Neural crest cell (in vitro differentiated cells): Measurements from ENCODE around the gene NBDY. TPM values are rescaled to one million over a fixed set of nuclear protein-coding genes. Genes with fewer than 3 reads are reported as not detected.
"Not testable (repeated sequence)": the region's sequence is repeated elsewhere in the genome, so short reads cannot be mapped to it uniquely, and the experiment has no call there.

Experiments
- DNase-seq: peaks from one replicate; pipeline ENCODE4 v3.0.0; 2021; ENCODE audit warnings: low read depth, mixed read lengths, low spot score
- H3K27ac Mint-ChIP-seq: one replicate; pipeline ENCODE4 v1.8.0; 2021; ENCODE audit warnings: mild to moderate bottlenecking, mixed read lengths; ENCODE audit not compliant: unreplicated experiment
- H3K27me3 Mint-ChIP-seq: 2 replicates; pipeline ENCODE4 v1.8.0; 2021; ENCODE audit warnings: low read depth, mild to moderate bottlenecking, mixed read lengths
- H3K36me3 Mint-ChIP-seq: 2 replicates; pipeline ENCODE4 v1.8.0; 2021; ENCODE audit warnings: low read depth, mild to moderate bottlenecking, mixed read lengths
- H3K4me1 Mint-ChIP-seq: 2 replicates; pipeline ENCODE4 v1.8.0; 2021; ENCODE audit warnings: mixed read lengths
- H3K4me3 Mint-ChIP-seq: one replicate; pipeline ENCODE4 v1.8.0; 2021; ENCODE audit warnings: mild to moderate bottlenecking, mixed read lengths
- H3K9me3 Mint-ChIP-seq: 2 replicates; pipeline ENCODE4 v1.8.0; 2021; ENCODE audit warnings: mixed read lengths
- total RNA-seq: library from RNA; stranded (reverse); gene quantifications from 2 replicates; pipeline ENCODE4 v1.2.1, GENCODE V29; 2021
- TF ChIP-seq, protein P1 (sequence below): fragments of 200-600 bp; sonication (generic); conservative IDR thresholded peaks from 2 replicates; pipeline ENCODE4 v1.5.0; 2021; ENCODE audit warnings: antibody characterized with exemption, mild to moderate bottlenecking

The NBDY gene
- total RNA-seq, 1 donor from 2014 or later, result 56.8 TPM

DNA sequence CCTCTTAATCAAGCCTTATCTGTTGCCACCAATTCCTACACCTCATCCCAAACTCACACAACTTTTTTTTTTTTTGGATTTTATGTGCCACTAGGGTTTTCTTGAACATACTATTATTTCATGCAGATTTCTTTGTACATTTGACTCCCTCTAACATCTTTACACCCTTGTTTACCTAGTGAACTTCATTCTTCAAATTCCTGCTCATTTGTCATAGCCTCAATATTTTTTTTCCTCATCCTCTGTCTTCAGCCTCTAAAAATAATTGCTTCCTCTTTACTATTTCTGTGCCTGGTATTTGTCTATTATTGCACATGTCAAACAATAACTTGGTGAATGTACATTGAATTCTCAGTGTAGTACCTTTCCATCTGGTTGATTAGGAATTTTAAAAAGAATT lies 22.0 kb downstream of the NBDY start:
- Mint-ChIP-seq H3K4me3 (no peak overlapping the region), H3K27me3 (no peaks in the 10 kb centered on the region), H3K4me1 (no peaks in the 10 kb centered on the region), H3K36me3 (peaks cover 38% of the 10 kb centered on the region), H3K27ac (no peak overlapping the region), H3K9me3 (peaks cover 7% of the 10 kb centered on the region)
- TF ChIP-seq, protein P1, sequence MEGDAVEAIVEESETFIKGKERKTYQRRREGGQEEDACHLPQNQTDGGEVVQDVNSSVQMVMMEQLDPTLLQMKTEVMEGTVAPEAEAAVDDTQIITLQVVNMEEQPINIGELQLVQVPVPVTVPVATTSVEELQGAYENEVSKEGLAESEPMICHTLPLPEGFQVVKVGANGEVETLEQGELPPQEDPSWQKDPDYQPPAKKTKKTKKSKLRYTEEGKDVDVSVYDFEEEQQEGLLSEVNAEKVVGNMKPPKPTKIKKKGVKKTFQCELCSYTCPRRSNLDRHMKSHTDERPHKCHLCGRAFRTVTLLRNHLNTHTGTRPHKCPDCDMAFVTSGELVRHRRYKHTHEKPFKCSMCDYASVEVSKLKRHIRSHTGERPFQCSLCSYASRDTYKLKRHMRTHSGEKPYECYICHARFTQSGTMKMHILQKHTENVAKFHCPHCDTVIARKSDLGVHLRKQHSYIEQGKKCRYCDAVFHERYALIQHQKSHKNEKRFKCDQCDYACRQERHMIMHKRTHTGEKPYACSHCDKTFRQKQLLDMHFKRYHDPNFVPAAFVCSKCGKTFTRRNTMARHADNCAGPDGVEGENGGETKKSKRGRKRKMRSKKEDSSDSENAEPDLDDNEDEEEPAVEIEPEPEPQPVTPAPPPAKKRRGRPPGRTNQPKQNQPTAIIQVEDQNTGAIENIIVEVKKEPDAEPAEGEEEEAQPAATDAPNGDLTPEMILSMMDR, result no peak
- no peak for DNase-seq

DNA sequence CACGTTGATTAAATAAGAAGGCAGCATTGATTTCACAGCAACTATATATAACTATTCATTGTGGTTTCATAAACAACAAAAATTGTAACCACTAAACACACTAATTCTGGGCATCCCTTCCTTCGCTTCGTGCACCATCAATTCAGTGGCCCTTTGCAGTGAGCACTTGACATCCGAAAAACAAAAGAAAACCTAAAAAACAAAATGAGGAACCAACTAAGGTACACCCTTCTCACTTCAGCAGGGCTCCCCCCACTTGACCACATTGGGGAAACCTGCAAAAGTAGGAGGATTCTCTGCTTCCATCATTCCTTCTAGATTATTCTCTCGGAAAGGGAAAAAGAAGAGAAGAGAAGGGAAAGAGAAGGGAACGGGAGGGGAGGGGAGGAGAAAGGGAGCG lies 28.3 kb downstream of the NBDY start:
- H3K27me3 Mint-ChIP-seq, result no peaks in the 10 kb centered on the region
- peaks cover 4% of the 10 kb centered on the region for H3K9me3 Mint-ChIP-seq
- no peak overlapping the region for H3K27ac Mint-ChIP-seq

DNA sequence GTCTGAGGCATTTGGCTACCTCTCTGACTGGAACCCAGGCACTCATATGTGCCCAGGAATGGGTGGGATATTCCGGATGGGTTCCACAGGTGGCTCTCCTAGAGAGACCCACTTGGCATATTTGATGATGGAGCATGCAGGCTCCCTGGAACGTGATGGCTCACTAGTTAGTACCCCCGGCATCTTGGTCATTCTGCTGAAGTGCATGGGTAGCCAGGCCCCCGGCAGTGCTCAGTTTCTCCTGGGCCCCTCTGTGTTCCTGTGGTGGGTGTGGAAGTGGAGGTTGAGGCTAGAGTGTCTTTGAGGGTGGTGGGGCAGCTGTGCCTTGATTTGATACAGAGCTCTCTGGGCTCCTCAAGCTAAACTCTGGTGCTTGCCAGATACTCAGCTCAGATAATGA lies 29.4 kb downstream of the NBDY start:
- Mint-ChIP-seq H3K36me3 (peaks cover 18% of the 10 kb centered on the region), H3K27ac (no peak overlapping the region), H3K4me1 (no peaks in the 10 kb centered on the region), H3K27me3 (no peaks in the 10 kb centered on the region), H3K9me3 (peaks cover 4% of the 10 kb centered on the region), H3K4me3 (no peak overlapping the region)
- TF ChIP-seq, protein P1, result no peak
- DNase-seq, result no peak

More for the DNA sequence above, 28.3 kb downstream of the NBDY start:
- Mint-ChIP-seq H3K36me3 (peaks cover 23% of the 10 kb centered on the region), H3K4me1 (no peaks in the 10 kb centered on the region), H3K4me3 (no peak overlapping the region)
- DNase-seq, result no peak
- TF ChIP-seq, protein P1, result no peak

DNA sequence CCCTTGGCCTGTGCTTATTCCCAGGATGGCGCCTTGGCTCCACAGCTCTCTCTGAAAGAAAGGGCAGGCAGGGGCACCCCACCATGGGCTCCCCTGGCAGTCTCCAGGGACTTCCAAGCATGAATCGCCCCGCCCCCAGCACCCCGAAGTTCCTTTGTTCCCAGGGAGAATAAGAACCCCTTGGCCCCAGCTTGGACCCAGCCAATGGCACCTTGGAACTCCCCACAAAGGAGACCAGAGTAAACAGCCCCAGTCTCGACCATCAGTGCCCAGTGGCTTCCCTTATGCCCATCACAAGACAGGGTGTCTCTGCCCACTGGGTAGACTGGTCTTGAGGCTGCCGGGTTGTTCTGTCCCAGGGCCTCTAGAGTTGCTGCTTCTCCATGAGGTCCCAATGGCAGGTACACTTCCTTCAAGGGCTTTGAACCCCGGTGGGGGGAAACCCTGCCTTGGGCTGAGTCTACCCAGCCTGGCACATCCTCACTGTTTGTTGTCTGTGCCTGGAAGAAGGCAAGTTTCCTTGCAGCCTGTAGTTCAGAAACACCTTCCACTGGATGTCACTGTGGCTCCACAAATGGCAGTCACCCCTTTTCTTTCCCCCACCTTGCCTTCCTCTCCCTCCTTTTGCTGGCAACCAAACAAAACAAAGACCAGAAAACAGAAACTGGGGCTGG lies 30.8 kb downstream of the NBDY start:
- Mint-ChIP-seq H3K4me3 (no peak overlapping the region), H3K27me3 (no peaks in the 10 kb centered on the region), H3K4me1 (peaks cover 2% of the 10 kb centered on the region), H3K9me3 (peaks cover 4% of the 10 kb centered on the region), H3K36me3 (peaks cover 8% of the 10 kb centered on the region), H3K27ac (no peak overlapping the region)
- TF ChIP-seq, protein P1, result no peak
- no peak for DNase-seq

DNA sequence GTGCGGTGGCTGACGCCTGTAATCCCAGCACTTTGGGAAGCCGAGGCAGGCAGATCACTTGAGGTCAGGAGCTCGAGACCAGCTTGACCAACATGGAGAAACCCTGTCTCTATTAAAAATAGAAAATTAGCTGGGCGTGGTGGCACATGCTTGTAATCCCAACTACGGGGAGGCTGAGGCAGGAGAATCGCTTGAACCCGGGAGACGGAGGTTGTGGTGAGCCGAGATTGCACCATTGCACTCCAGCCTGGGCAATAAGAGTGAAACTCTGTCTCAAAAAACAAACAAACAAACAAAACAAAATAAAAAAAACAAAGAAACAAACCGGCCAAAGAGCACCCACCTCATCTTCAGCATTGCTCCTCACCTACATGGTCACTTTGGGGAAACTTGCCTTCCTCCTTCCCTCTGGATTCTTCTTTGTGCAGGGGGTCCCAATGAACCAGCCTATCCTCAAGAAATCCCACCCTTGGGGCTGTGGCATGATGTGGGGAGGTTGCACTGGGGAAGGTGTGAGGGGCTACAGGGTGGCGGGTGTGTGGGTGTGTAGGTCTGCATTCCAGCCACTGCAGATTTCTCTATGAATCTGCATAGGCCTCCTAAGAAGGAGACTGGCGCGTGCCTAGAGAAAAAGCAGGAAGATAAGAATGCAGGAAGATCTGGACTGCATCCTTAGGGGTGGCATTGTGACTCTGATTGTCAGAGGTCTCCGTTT lies 31.5 kb downstream of the NBDY start:
- not testable (repeated sequence) for H3K4me3 Mint-ChIP-seq, DNase-seq, H3K4me1 Mint-ChIP-seq, H3K9me3 Mint-ChIP-seq, H3K27me3 Mint-ChIP-seq, H3K27ac Mint-ChIP-seq
- H3K36me3 Mint-ChIP-seq, result peaks cover 10% of the 10 kb centered on the region

DNA sequence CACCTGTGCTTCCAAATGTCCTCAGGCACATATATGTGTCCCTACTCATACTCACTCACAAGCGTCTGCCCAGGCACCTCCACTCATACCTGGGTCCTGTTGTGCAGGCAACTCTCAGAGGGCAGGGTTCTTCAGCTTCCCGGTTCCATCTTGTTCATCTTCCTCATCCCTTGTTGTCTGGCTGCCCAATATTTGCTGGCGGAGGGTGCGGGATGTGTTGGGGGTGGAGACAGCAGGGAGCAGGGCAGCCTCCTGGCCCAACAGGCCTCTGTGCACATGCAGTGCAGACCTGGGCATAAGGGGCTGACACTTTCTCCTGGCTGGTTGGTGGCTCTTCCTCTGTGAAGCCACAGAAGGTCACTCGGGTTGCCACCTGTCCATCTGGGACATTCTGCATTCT lies 32.1 kb downstream of the NBDY start:
- peaks cover 7% of the 10 kb centered on the region for H3K4me1 Mint-ChIP-seq
- no peak for DNase-seq
- no peak overlapping the region for H3K4me3 Mint-ChIP-seq
- TF ChIP-seq, protein P1, result no peak
- H3K9me3 Mint-ChIP-seq, result peaks cover 4% of the 10 kb centered on the region
- H3K27ac Mint-ChIP-seq, result peak overlapping the region; percentile 93
- peaks cover 11% of the 10 kb centered on the region for H3K36me3 Mint-ChIP-seq
- no peaks in the 10 kb centered on the region for H3K27me3 Mint-ChIP-seq
